ENCODE measurements around the gene KAZN. TPM values are rescaled to one million over a fixed set of nuclear protein-coding genes. Genes with fewer than 3 reads are reported as not detected.

Gene KAZN
- total and polyA plus RNA-seq, 2 donors (not counting 1 experiment from before 2014, with no cell fraction given), result 3.4 to 5.0 TPM

- no peaks in the 10 kb centered on the region for H4K20me1 ChIP-seq (ENCODE audit: control insufficient read depth, extremely low read depth, insufficient read depth, low read length)
- TF ChIP-seq EZH2 (IDR thresholded peaks at IDR 0.05; ENCODE audit: low read length, missing control alignments), result no peak
- TF ChIP-seq, protein P1, sequence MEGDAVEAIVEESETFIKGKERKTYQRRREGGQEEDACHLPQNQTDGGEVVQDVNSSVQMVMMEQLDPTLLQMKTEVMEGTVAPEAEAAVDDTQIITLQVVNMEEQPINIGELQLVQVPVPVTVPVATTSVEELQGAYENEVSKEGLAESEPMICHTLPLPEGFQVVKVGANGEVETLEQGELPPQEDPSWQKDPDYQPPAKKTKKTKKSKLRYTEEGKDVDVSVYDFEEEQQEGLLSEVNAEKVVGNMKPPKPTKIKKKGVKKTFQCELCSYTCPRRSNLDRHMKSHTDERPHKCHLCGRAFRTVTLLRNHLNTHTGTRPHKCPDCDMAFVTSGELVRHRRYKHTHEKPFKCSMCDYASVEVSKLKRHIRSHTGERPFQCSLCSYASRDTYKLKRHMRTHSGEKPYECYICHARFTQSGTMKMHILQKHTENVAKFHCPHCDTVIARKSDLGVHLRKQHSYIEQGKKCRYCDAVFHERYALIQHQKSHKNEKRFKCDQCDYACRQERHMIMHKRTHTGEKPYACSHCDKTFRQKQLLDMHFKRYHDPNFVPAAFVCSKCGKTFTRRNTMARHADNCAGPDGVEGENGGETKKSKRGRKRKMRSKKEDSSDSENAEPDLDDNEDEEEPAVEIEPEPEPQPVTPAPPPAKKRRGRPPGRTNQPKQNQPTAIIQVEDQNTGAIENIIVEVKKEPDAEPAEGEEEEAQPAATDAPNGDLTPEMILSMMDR (conservative IDR thresholded peaks at IDR 0.05 in 1 of 2, IDR thresholded peaks at IDR 0.05 in 1 of 2; ENCODE audit: low read depth in 1 of 2, low read length in 2 of 2), result no peak
- no peak for DNase-seq (ENCODE audit: low read depth in 2 of 2)
Observed at GRCh38 chr1:14857436-14858195, 259.1 kb downstream of the KAZN start.

GRCh38 chr1:14862114-14862771 is 263.8 kb downstream of the KAZN start:
- no peaks in the 10 kb centered on the region for H3K36me3 ChIP-seq (ENCODE audit: control insufficient read depth, insufficient read depth, low read length)
- no peak overlapping the region for H3K4me3 ChIP-seq (replicated peaks in 1 of 4; ENCODE audit: control extremely low read depth in 1 of 4, insufficient read depth in 1 of 4, low read depth in 3 of 4, low read length in 4 of 4)
- no peak overlapping the region for H3K4me2 ChIP-seq (ENCODE audit: extremely low read depth, insufficient read depth, low read length)
- no peak overlapping the region for H2AFZ ChIP-seq (ENCODE audit: low read length)
- no peaks in the 10 kb centered on the region for H3K79me2 ChIP-seq (ENCODE audit: control insufficient read depth, insufficient read depth, low read length)
- H3K27me3 ChIP-seq (ENCODE audit: control insufficient read depth, insufficient read depth, low read length), result no peaks in the 10 kb centered on the region
- TF ChIP-seq EZH2 (IDR thresholded peaks at IDR 0.05; ENCODE audit: low read length, missing control alignments), result no peak
- TF ChIP-seq, protein P1 (conservative IDR thresholded peaks at IDR 0.05 in 1 of 2, IDR thresholded peaks at IDR 0.05 in 1 of 2; ENCODE audit: low read depth in 1 of 2, low read length in 2 of 2), result no peak
- no peak overlapping the region for H3K9ac ChIP-seq (ENCODE audit: insufficient read depth, low read length)
- H3K4me1 ChIP-seq (ENCODE audit: control insufficient read depth, extremely low read depth, insufficient read depth, low read length), result no peaks in the 10 kb centered on the region
- H4K20me1 ChIP-seq (ENCODE audit: control insufficient read depth, extremely low read depth, insufficient read depth, low read length), result no peaks in the 10 kb centered on the region
- H3K27ac ChIP-seq (ENCODE audit: insufficient read depth, low read length), result no peak overlapping the region
- no peaks in the 10 kb centered on the region for H3K9me3 ChIP-seq (ENCODE audit: control insufficient read depth, insufficient read depth, low read depth, low read length)
- no peak for DNase-seq (ENCODE audit: low read depth in 2 of 2)

More at GRCh38 chr1:14857436-14858195, 259.1 kb downstream of the KAZN start:
- H3K79me2 ChIP-seq (ENCODE audit: control insufficient read depth, insufficient read depth, low read length), result no peaks in the 10 kb centered on the region
- H3K27ac ChIP-seq (ENCODE audit: insufficient read depth, low read length), result no peak overlapping the region
- H3K9ac ChIP-seq (ENCODE audit: insufficient read depth, low read length), result no peak overlapping the region
- H3K4me2 ChIP-seq (ENCODE audit: extremely low read depth, insufficient read depth, low read length), result no peak overlapping the region
- H3K4me3 ChIP-seq (replicated peaks in 1 of 4; ENCODE audit: control extremely low read depth in 1 of 4, insufficient read depth in 1 of 4, low read depth in 3 of 4, low read length in 4 of 4), result no peak overlapping the region
- H3K36me3 ChIP-seq (ENCODE audit: control insufficient read depth, insufficient read depth, low read length), result no peaks in the 10 kb centered on the region
- no peak overlapping the region for H2AFZ ChIP-seq (ENCODE audit: low read length)
- H3K4me1 ChIP-seq (ENCODE audit: control insufficient read depth, extremely low read depth, insufficient read depth, low read length), result no peaks in the 10 kb centered on the region
- peaks cover 7% of the 10 kb centered on the region for H3K27me3 ChIP-seq (ENCODE audit: control insufficient read depth, insufficient read depth, low read length)
- H3K9me3 ChIP-seq (ENCODE audit: control insufficient read depth, insufficient read depth, low read depth, low read length), result no peaks in the 10 kb centered on the region

GRCh38 chr1:14865106-14865505 is 266.6 kb downstream of the KAZN start:
- DNase-seq (ENCODE audit: low read depth in 2 of 2), result no peak
- Histone ChIP-seq H3K27ac (ENCODE audit: insufficient read depth, low read length) (no peak overlapping the region), H3K4me1 (ENCODE audit: control insufficient read depth, extremely low read depth, insufficient read depth, low read length) (no peaks in the 10 kb centered on the region), H2AFZ (ENCODE audit: low read length) (no peak overlapping the region), H3K36me3 (ENCODE audit: control insufficient read depth, insufficient read depth, low read length) (no peaks in the 10 kb centered on the region), H3K79me2 (ENCODE audit: control insufficient read depth, insufficient read depth, low read length) (no peaks in the 10 kb centered on the region), H3K4me2 (ENCODE audit: extremely low read depth, insufficient read depth, low read length) (no peak overlapping the region), H4K20me1 (ENCODE audit: control insufficient read depth, extremely low read depth, insufficient read depth, low read length) (no peaks in the 10 kb centered on the region), H3K27me3 (ENCODE audit: control insufficient read depth, insufficient read depth, low read length) (no peaks in the 10 kb centered on the region), H3K9ac (ENCODE audit: insufficient read depth, low read length) (no peak overlapping the region), H3K4me3 (replicated peaks in 1 of 4; ENCODE audit: control extremely low read depth in 1 of 4, insufficient read depth in 1 of 4, low read depth in 3 of 4, low read length in 4 of 4) (no peak overlapping the region), H3K9me3 (ENCODE audit: control insufficient read depth, insufficient read depth, low read depth, low read length) (no peaks in the 10 kb centered on the region)
- TF ChIP-seq, protein P1 (conservative IDR thresholded peaks at IDR 0.05 in 1 of 2, IDR thresholded peaks at IDR 0.05 in 1 of 2; ENCODE audit: low read depth in 1 of 2, low read length in 2 of 2), result no peak
- TF ChIP-seq EZH2 (IDR thresholded peaks at IDR 0.05; ENCODE audit: low read length, missing control alignments), result no peak

Data from fibroblast of lung (primary cell).